Measurements from ENCODE around the gene SRSF5.

- TF ChIP-seq POLR2A (IDR thresholded peaks at IDR 0.05): no peak
- no peak for TF ChIP-seq CTCF (IDR thresholded peaks at IDR 0.05)
Measured at GRCh38 chr14:69789118-69789640, 22.2 kb downstream of the SRSF5 start.
